H1 (cell line): ENCODE results near the gene CYP11A1. TPM values are rescaled to one million over a fixed set of nuclear protein-coding genes. Genes with fewer than 3 reads are reported as not detected.

Experiments
- BCL11A ChIP-seq, 2 experiments: IDR thresholded peaks; one replicate each; pipeline ENCODE4 v1.6.1; 2011; ENCODE audit warnings: low read depth in 2 of 2, low read length in 2 of 2, mild to moderate bottlenecking in 2 of 2
- BRCA1 ChIP-seq: IDR thresholded peaks from 2 replicates; pipeline ENCODE4 v1.6.1; 2012; ENCODE audit warnings: low read depth, low read length, improper control_type of control experiment
- CEBPB ChIP-seq: IDR thresholded peaks from 2 replicates; pipeline ENCODE4 v1.6.1; 2012; ENCODE audit warnings: low read depth, low read length
- CHD1 ChIP-seq: IDR thresholded peaks from 2 replicates; pipeline ENCODE4 v1.6.1; 2012; ENCODE audit warnings: low read depth, low read length, improper control_type of control experiment
- EGR1 ChIP-seq: IDR thresholded peaks from 2 replicates; pipeline ENCODE4 v1.6.1; 2011; ENCODE audit warnings: low read depth, low read length, borderline replicate concordance
- HDAC6 ChIP-seq: IDR thresholded peaks from one replicate; pipeline ENCODE4 v1.7.1; 2012; ENCODE audit warnings: low read depth, mild to moderate bottlenecking, inconsistent platforms, low read length, moderate library complexity
- JUND ChIP-seq: IDR thresholded peaks from 2 replicates; pipeline ENCODE4 v1.6.1; 2011; ENCODE audit warnings: mild to moderate bottlenecking, improper control_type of control experiment, low read length
- KDM5A ChIP-seq: fragments of 200-600 bp; IDR thresholded peaks from 2 replicates; pipeline ENCODE4 v1.7.1; 2012; ENCODE audit warnings: mild to moderate bottlenecking, low read length, inconsistent platforms, mixed read lengths
- RBBP5 ChIP-seq: IDR thresholded peaks from 2 replicates; pipeline ENCODE4 v1.7.1; 2012; ENCODE audit warnings: low read depth, mild to moderate bottlenecking, inconsistent platforms, low read length, moderate library complexity, borderline replicate concordance
- SIRT6 ChIP-seq: IDR thresholded peaks from one replicate; pipeline ENCODE4 v1.7.1; 2012; ENCODE audit warnings: low read length, inconsistent platforms
- polyA plus RNA-seq, 7 experiments: library from polyadenylated mRNA; depleted of rRNA in 3 of 7; stranded (reverse) in 5 of 7; unstranded in 2 of 7; fragments of >200 nt in 5 of 7; fragments of 200-250 nt in 2 of 7; gene quantifications; 1 replicate in 5 of 7; 2 replicates in 1 of 7; 4 replicates in 1 of 7; pipeline versions ENCODE4 v1.2.1 to v1.2.3, GENCODE V29; 2011 to 2013; ENCODE audit warnings: missing spikeins in 2 of 7, mixed read lengths in 2 of 7
- total RNA-seq: library from RNA; stranded (reverse); fragmentation: NEBNext Ultra II Directional; extraction: Animal tissue kit (Norgen Biotek cat#: 25700); gene quantifications from 2 replicates; pipeline ENCODE4 v1.2.1, GENCODE V29; 2021
- TF ChIP-seq, protein P1 (sequence below): fragments of 300-600 bp; sonication (generic); IDR thresholded peaks from 2 replicates; pipeline ENCODE4 v1.7.1; 2012; ENCODE audit warnings: low read length, moderate library complexity, mild to moderate bottlenecking, inconsistent platforms; ENCODE audit not compliant: insufficient replicate concordance

The CYP11A1 gene
- total and polyA plus RNA-seq, 2 of the 8 experiments (the other 6 are each of a cell fraction or from before 2014, with no cell fraction given), result 1.9 to 7.2 TPM

DNA sequence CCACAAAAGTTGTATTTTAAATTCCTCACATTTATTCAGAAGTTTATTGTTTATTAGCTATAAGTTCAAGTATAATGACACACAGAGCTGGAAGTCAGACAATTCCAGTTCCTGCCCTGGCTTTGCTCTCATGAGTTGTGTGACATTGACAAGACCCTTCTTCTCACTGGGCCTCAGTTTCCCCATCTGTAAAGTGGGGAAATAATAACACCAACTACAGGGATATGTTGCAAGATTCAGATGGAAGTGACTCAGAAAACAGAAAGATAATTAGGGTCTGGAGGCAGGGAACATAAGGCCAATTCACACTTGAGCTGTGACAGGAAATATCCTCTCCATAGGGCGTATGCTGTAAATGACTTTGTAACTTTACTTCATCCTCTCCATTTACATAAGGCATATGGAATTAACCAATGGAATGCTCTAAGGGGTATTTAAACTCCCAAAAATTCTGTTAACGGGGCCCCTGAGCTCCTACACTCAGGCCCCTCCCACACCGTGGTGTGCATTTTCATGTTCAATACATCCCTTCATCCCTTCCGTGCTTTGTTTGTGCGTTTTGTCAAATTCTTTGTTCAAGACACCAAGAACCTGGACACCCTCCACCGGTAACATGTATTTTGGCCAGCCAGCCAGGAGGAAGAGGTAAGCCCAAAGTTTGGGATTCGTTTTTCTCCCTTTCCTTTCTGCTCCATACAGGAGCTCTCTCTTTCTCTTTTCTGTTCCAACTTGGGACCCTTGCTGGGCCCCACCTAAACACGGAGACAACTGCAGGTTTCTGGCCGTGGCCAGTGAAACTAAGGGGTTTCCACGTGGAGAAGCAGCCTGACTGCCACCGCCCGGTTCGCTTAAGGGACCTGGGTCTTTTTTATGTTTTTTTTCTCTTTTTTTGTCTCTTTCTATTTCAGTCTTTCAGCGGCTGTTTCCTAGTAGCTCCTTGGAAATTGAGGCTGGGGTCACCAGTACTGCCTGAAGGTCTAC, 16.9 kb downstream of the CYP11A1 start (continued):
- TF ChIP-seq, protein P1, sequence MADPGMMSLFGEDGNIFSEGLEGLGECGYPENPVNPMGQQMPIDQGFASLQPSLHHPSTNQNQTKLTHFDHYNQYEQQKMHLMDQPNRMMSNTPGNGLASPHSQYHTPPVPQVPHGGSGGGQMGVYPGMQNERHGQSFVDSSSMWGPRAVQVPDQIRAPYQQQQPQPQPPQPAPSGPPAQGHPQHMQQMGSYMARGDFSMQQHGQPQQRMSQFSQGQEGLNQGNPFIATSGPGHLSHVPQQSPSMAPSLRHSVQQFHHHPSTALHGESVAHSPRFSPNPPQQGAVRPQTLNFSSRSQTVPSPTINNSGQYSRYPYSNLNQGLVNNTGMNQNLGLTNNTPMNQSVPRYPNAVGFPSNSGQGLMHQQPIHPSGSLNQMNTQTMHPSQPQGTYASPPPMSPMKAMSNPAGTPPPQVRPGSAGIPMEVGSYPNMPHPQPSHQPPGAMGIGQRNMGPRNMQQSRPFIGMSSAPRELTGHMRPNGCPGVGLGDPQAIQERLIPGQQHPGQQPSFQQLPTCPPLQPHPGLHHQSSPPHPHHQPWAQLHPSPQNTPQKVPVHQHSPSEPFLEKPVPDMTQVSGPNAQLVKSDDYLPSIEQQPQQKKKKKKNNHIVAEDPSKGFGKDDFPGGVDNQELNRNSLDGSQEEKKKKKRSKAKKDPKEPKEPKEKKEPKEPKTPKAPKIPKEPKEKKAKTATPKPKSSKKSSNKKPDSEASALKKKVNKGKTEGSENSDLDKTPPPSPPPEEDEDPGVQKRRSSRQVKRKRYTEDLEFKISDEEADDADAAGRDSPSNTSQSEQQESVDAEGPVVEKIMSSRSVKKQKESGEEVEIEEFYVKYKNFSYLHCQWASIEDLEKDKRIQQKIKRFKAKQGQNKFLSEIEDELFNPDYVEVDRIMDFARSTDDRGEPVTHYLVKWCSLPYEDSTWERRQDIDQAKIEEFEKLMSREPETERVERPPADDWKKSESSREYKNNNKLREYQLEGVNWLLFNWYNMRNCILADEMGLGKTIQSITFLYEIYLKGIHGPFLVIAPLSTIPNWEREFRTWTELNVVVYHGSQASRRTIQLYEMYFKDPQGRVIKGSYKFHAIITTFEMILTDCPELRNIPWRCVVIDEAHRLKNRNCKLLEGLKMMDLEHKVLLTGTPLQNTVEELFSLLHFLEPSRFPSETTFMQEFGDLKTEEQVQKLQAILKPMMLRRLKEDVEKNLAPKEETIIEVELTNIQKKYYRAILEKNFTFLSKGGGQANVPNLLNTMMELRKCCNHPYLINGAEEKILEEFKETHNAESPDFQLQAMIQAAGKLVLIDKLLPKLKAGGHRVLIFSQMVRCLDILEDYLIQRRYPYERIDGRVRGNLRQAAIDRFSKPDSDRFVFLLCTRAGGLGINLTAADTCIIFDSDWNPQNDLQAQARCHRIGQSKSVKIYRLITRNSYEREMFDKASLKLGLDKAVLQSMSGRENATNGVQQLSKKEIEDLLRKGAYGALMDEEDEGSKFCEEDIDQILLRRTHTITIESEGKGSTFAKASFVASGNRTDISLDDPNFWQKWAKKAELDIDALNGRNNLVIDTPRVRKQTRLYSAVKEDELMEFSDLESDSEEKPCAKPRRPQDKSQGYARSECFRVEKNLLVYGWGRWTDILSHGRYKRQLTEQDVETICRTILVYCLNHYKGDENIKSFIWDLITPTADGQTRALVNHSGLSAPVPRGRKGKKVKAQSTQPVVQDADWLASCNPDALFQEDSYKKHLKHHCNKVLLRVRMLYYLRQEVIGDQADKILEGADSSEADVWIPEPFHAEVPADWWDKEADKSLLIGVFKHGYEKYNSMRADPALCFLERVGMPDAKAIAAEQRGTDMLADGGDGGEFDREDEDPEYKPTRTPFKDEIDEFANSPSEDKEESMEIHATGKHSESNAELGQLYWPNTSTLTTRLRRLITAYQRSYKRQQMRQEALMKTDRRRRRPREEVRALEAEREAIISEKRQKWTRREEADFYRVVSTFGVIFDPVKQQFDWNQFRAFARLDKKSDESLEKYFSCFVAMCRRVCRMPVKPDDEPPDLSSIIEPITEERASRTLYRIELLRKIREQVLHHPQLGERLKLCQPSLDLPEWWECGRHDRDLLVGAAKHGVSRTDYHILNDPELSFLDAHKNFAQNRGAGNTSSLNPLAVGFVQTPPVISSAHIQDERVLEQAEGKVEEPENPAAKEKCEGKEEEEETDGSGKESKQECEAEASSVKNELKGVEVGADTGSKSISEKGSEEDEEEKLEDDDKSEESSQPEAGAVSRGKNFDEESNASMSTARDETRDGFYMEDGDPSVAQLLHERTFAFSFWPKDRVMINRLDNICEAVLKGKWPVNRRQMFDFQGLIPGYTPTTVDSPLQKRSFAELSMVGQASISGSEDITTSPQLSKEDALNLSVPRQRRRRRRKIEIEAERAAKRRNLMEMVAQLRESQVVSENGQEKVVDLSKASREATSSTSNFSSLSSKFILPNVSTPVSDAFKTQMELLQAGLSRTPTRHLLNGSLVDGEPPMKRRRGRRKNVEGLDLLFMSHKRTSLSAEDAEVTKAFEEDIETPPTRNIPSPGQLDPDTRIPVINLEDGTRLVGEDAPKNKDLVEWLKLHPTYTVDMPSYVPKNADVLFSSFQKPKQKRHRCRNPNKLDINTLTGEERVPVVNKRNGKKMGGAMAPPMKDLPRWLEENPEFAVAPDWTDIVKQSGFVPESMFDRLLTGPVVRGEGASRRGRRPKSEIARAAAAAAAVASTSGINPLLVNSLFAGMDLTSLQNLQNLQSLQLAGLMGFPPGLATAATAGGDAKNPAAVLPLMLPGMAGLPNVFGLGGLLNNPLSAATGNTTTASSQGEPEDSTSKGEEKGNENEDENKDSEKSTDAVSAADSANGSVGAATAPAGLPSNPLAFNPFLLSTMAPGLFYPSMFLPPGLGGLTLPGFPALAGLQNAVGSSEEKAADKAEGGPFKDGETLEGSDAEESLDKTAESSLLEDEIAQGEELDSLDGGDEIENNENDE, result no peak
- TF ChIP-seq KDM5A (no peak), JUND (no peak), EGR1 (no peak), CHD1 (no peak), SIRT6 (no peak), BRCA1 (no peak), HDAC6 (no peak), CEBPB (no peak), BCL11A (IDR thresholded peaks at IDR 0.05; ENCODE audit: low read depth in 2 of 2, low read length in 2 of 2) (no peak), RBBP5 (no peak)
